IMR-90 (cell line): ENCODE measurements around the gene VWA8. TPM values are rescaled to one million over a fixed set of nuclear protein-coding genes. Genes with fewer than 3 reads are reported as not detected.

Experiments
- ATAC-seq: fragments of 200-7000 bp; cut with Tn5 transposase; 2 replicates; pipeline ENCODE4 v1.9.1; 2020; ENCODE audit warnings: low read depth, mild to moderate bottlenecking, moderate library complexity
- BruUV-seq: library from RNA; stranded (reverse); fragments of 400-500 nt; replicated peaks from 2 replicates; lab custom pipeline; 2021; lab: Mats Ljungman, UMichigan
- CTCF ChIA-PET: fragments of 300-600 bp; formaldehyde crosslinking; extraction: SDS; loops from one replicate; lab custom pipeline; 2021; ENCODE audit warnings: antibody characterized with exemption; lab: Yijun Ruan, JAX
- POLR2A ChIA-PET: fragments of 300-600 bp; sonication (Branson Sonifier 250); formaldehyde crosslinking; loops from one replicate; lab custom pipeline; 2022; ENCODE audit warnings: antibody characterized with exemption; ENCODE audit not compliant: unreplicated experiment; lab: Charles Lee
- DNase-seq: peaks from one replicate; pipeline ENCODE4 v3.0.0; 2013
- H2AFZ ChIP-seq: replicated peaks from 2 replicates; pipeline ENCODE3; 2013; ENCODE audit warnings: low read length, mild to moderate bottlenecking; ENCODE audit not compliant: poor library complexity
- H2AK5ac ChIP-seq: 2 replicates; pipeline ENCODE4 v1.6.1; 2013; ENCODE audit warnings: low read depth, low read length, inconsistent platforms
- H2AK9ac ChIP-seq: replicated peaks from 2 replicates; pipeline ENCODE3; 2013; ENCODE audit warnings: mild to moderate bottlenecking, low read depth, low read length, moderate library complexity; ENCODE audit not compliant: poor library complexity
- H2BK120ac ChIP-seq: 2 replicates; pipeline ENCODE4 v1.6.1; 2013; ENCODE audit warnings: low read depth, low read length, inconsistent platforms
- H2BK15ac ChIP-seq: 3 replicates; pipeline ENCODE4 v1.6.1; 2013; ENCODE audit warnings: low read depth, low read length, inconsistent platforms
- H2BK20ac ChIP-seq: 2 replicates; pipeline ENCODE4 v1.6.1; 2013; ENCODE audit warnings: low read depth, mild to moderate bottlenecking, inconsistent platforms, low read length, moderate library complexity
- H2BK5ac ChIP-seq: 2 replicates; pipeline ENCODE4 v1.6.1; 2013; ENCODE audit warnings: mild to moderate bottlenecking, low read depth, low read length, inconsistent platforms; ENCODE audit not compliant: poor library complexity, severe bottlenecking
- H3K14ac ChIP-seq: replicated peaks from 2 replicates; pipeline ENCODE4 v1.6.1; 2013; ENCODE audit warnings: low read depth, low read length, inconsistent platforms
- H3K18ac ChIP-seq: 2 replicates; pipeline ENCODE4 v1.6.1; 2013; ENCODE audit warnings: low read depth, low read length, control low read depth
- H3K23ac ChIP-seq: 2 replicates; pipeline ENCODE4 v1.6.1; 2013; ENCODE audit warnings: low read depth, low read length, inconsistent platforms
- H3K27ac ChIP-seq: 2 replicates; pipeline ENCODE4 v1.5.1; 2013; ENCODE audit warnings: mild to moderate bottlenecking, control low read depth, low read length; ENCODE audit not compliant: insufficient read depth
- H3K27me3 ChIP-seq: 2 replicates; pipeline ENCODE4 v1.6.1; 2013; ENCODE audit warnings: low read length; ENCODE audit not compliant: control insufficient read depth, insufficient read depth
- H3K36me3 ChIP-seq: 2 replicates; pipeline ENCODE4 v1.6.1; 2013; ENCODE audit warnings: low read length, mixed read lengths; ENCODE audit not compliant: control insufficient read depth, insufficient read depth
- H3K4ac ChIP-seq: 2 replicates; pipeline ENCODE4 v1.6.1; 2013; ENCODE audit warnings: low read depth, low read length, inconsistent platforms
- H3K4me1 ChIP-seq: 2 replicates; pipeline ENCODE4 v1.6.1; 2013; ENCODE audit warnings: low read length, mixed read lengths; ENCODE audit not compliant: control insufficient read depth, insufficient read depth
- H3K4me2 ChIP-seq: 2 replicates; pipeline ENCODE4 v1.6.1; 2013; ENCODE audit warnings: low read depth, mild to moderate bottlenecking, control low read depth, low read length, moderate library complexity
- H3K4me3 ChIP-seq: 2 replicates; pipeline ENCODE4 v1.5.1; 2013; ENCODE audit warnings: low read depth, mild to moderate bottlenecking, control low read depth, low read length, moderate library complexity; ENCODE audit not compliant: insufficient read depth
- H3K56ac ChIP-seq: 2 replicates; pipeline ENCODE4 v1.6.1; 2013; ENCODE audit warnings: low read length, inconsistent platforms; ENCODE audit not compliant: insufficient read depth; ENCODE audit errors: extremely low read depth
- H3K79me1 ChIP-seq, 2 experiments: 2 replicates each; pipeline ENCODE4 v1.6.1; 2013; ENCODE audit warnings: low read length in 2 of 2, inconsistent platforms in 1 of 2, low read depth in 1 of 2
- H3K9ac ChIP-seq: 2 replicates; pipeline ENCODE4 v1.6.1; 2013; ENCODE audit warnings: low read depth, low read length, control low read depth
- H3K9me1 ChIP-seq: 2 replicates; pipeline ENCODE4 v1.6.1; 2013; ENCODE audit warnings: low read length, inconsistent platforms; ENCODE audit not compliant: insufficient read depth
- H3K9me3 ChIP-seq: 2 replicates; pipeline ENCODE4 v1.6.1; 2013; ENCODE audit warnings: low read length; ENCODE audit not compliant: control insufficient read depth, insufficient read depth
- H4K20me1 ChIP-seq: 2 replicates; pipeline ENCODE4 v1.6.1; 2013; ENCODE audit warnings: low read length, inconsistent platforms; ENCODE audit not compliant: insufficient read depth
- H4K5ac ChIP-seq: 2 replicates; pipeline ENCODE4 v1.6.1; 2013; ENCODE audit warnings: mild to moderate bottlenecking, low read depth, low read length, control low read depth
- H4K8ac ChIP-seq, 2 experiments: 2 replicates each; pipeline ENCODE4 v1.6.1; 2013; ENCODE audit warnings: low read depth in 2 of 2, low read length in 2 of 2, control low read depth in 1 of 2, inconsistent platforms in 1 of 2
- H4K91ac ChIP-seq: 2 replicates; pipeline ENCODE4 v1.6.1; 2013; ENCODE audit warnings: low read depth, low read length, inconsistent platforms; ENCODE audit not compliant: insufficient read depth
- BHLHE40 ChIP-seq: fragments of 150-350 bp; IDR thresholded peaks from 2 replicates; pipeline ENCODE4 v1.6.1; 2016; ENCODE audit warnings: mild to moderate bottlenecking, low read depth, low read length
- CEBPB ChIP-seq: IDR thresholded peaks from 2 replicates; pipeline ENCODE4 v1.6.1; 2012; ENCODE audit warnings: low read depth, low read length, improper control_type of control experiment
- CHD1 ChIP-seq: IDR thresholded peaks from 2 replicates; pipeline ENCODE4 v1.6.1; 2012; ENCODE audit warnings: low read depth, low read length, improper control_type of control experiment
- CTCF ChIP-seq: conservative IDR thresholded peaks from 2 replicates; pipeline ENCODE4 v1.5.1; 2012; ENCODE audit warnings: mild to moderate bottlenecking, low read depth, low read length, improper control_type of control experiment
- ELK1 ChIP-seq: fragments of 150-350 bp; IDR thresholded peaks from 2 replicates; pipeline ENCODE4 v1.6.1; 2016; ENCODE audit warnings: low read depth, mild to moderate bottlenecking, low read length, moderate library complexity, borderline replicate concordance
- FOS ChIP-seq: fragments of 150-350 bp; IDR thresholded peaks from 2 replicates; pipeline ENCODE4 v1.6.1; 2016; ENCODE audit warnings: low read depth, low read length
- MAFK ChIP-seq: IDR thresholded peaks from 2 replicates; pipeline ENCODE4 v1.6.1; 2012; ENCODE audit warnings: low read depth, low read length, improper control_type of control experiment
- MAZ ChIP-seq: IDR thresholded peaks from 2 replicates; pipeline ENCODE4 v1.6.1; 2012; ENCODE audit warnings: low read depth, mild to moderate bottlenecking, low read length, improper control_type of control experiment, moderate library complexity, borderline replicate concordance
- MXI1 ChIP-seq: IDR thresholded peaks from 2 replicates; pipeline ENCODE4 v1.6.1; 2012; ENCODE audit warnings: low read depth, mild to moderate bottlenecking, low read length, moderate library complexity, borderline replicate concordance
- NFE2L2 ChIP-seq: fragments of 150-350 bp; IDR thresholded peaks from 2 replicates; pipeline ENCODE4 v1.6.1; 2016; ENCODE audit warnings: low read depth, mild to moderate bottlenecking, low read length
- POLR2A ChIP-seq: IDR thresholded peaks from 2 replicates; pipeline ENCODE4 v1.6.1; 2012; ENCODE audit warnings: mild to moderate bottlenecking, low read depth, low read length
- RAD21 ChIP-seq: IDR thresholded peaks from 2 replicates; pipeline ENCODE4 v1.6.1; 2012; ENCODE audit warnings: low read length, improper control_type of control experiment
- RCOR1 ChIP-seq: IDR thresholded peaks from 2 replicates; pipeline ENCODE4 v1.6.1; 2012; ENCODE audit warnings: mild to moderate bottlenecking, low read length, improper control_type of control experiment; ENCODE audit not compliant: insufficient replicate concordance
- RFX5 ChIP-seq: IDR thresholded peaks from 2 replicates; pipeline ENCODE4 v1.8.0; 2012; ENCODE audit warnings: low read depth, mild to moderate bottlenecking, low read length, moderate library complexity
- SMC3 ChIP-seq: fragments of 150-350 bp; IDR thresholded peaks from 2 replicates; pipeline ENCODE4 v1.6.1; 2016; ENCODE audit warnings: low read depth, mild to moderate bottlenecking, antibody characterized with exemption, low read length, moderate library complexity
- USF2 ChIP-seq: fragments of 150-350 bp; IDR thresholded peaks from 2 replicates; pipeline ENCODE4 v1.6.1; 2017; ENCODE audit warnings: mild to moderate bottlenecking, antibody characterized with exemption, low read length, low read depth
- whole genome bisulfite sequencing, 2 experiments: methylation state at CpG; one replicate each; pipeline versions ENCODE4 v1.1.5 to v1.1.7; 2013; ENCODE audit warnings: missing lambda C conversion rate in 2 of 2; ENCODE audit not compliant: insufficient read length in 1 of 2; ENCODE audit errors: extremely low coverage in 2 of 2; 5-methylcytosine and 5-hydroxymethylcytosine counted together
- dilution Hi-C: fragments of 300-500 bp; cut with HindIII; formaldehyde crosslinking; loops from one replicate; pipeline ENCODE4 v1.14.3; 2018; ENCODE audit warnings: low sequenced_read_pairs; ENCODE audit not compliant: unreplicated experiment
- in situ Hi-C: fragments of 300-500 bp; cut with MboI; formaldehyde crosslinking; loops from 3 replicates; pipeline ENCODE4 v1.14.3; 2019; ENCODE audit warnings: low sequenced_read_pairs, inconsistent platforms, mixed read lengths
- intact Hi-C: fragments of 100-400 bp; cut with micrococcal nuclease; formaldehyde crosslinking; loops from 2 replicates; pipeline ENCODE4 v1.10.0; 2022
- polyA plus RNA-seq, 3 experiments: library from polyadenylated mRNA; depleted of rRNA; stranded (reverse); fragments of >200 nt; gene quantifications; 2 replicates each; pipeline ENCODE4 v1.2.3, GENCODE V29; 2012; ENCODE audit warnings: low replicate concordance in 1 of 3
- total RNA-seq: library from RNA; depleted of rRNA; stranded (reverse); fragments of >200 nt; gene quantifications from 2 replicates; pipeline ENCODE4 v1.2.3, GENCODE V29; 2012

VWA8 gene
- total and polyA plus RNA-seq, 2 of the 4 experiments (the other 2 are of a cell fraction): 5.9 to 18.3 TPM

- Histone ChIP-seq H3K56ac (no peak overlapping the region), H2BK5ac (no peak overlapping the region), H3K27ac (no peak overlapping the region), H2BK15ac (no peak overlapping the region), H2BK20ac (no peak overlapping the region), H3K9me3 (no peaks in the 10 kb centered on the region), H2AK5ac (no peak overlapping the region), H3K4me2 (no peak overlapping the region), H3K36me3 (no peaks in the 10 kb centered on the region), H3K18ac (no peak overlapping the region), H4K5ac (no peak overlapping the region), H4K91ac (no peak overlapping the region), H3K4me1 (no peaks in the 10 kb centered on the region), H4K8ac (no peak overlapping the region), H3K4ac (no peak overlapping the region), H3K27me3 (no peaks in the 10 kb centered on the region), H2AFZ (no peak overlapping the region), H2AK9ac (no peak overlapping the region), H3K9me1 (no peaks in the 10 kb centered on the region), H3K9ac (no peak overlapping the region), H3K14ac (no peak overlapping the region), H3K23ac (no peak overlapping the region), H2BK120ac (no peak overlapping the region), H3K79me1 (no peaks in the 10 kb centered on the region), H4K20me1 (no peaks in the 10 kb centered on the region), H3K4me3 (no peak overlapping the region)
- CTCF ChIA-PET: no interaction called here
- no peak for TF ChIP-seq POLR2A
- TF ChIP-seq MXI1: no peak
- TF ChIP-seq USF2: no peak
- TF ChIP-seq NFE2L2: no peak
- no peak for TF ChIP-seq FOS
- TF ChIP-seq RFX5: no peak
- TF ChIP-seq CEBPB: no peak
- no peak for TF ChIP-seq BHLHE40
- TF ChIP-seq RAD21: no peak
- no peak for TF ChIP-seq RCOR1
- no peak for TF ChIP-seq ELK1
- no peak for TF ChIP-seq MAZ
- TF ChIP-seq CHD1: no peak
- TF ChIP-seq MAFK: no peak
- TF ChIP-seq SMC3: no peak
- TF ChIP-seq CTCF: no peak
- no TSS peak for BruUV-seq
- DNase-seq (no peak), ATAC-seq (no peak)
- WGBS, 2 experiments: 0% methylated on average over 1 of the region's 2 CpGs; no CpG with 5 or more reads in 1 of the 2 experiments
- dilution Hi-C loops (no loop called here), in situ Hi-C loops (no loop called here), intact Hi-C loops (no loop called here)
- POLR2A ChIA-PET: no interaction called here
Measured at GRCh38 chr13:41710771-41711170, 250.1 kb downstream of the VWA8 start.
